Measurements from ENCODE around the gene BATF3.

- TF ChIP-seq CTCF (IDR thresholded peaks at IDR 0.05), result no peak
- TF ChIP-seq POLR2A (IDR thresholded peaks at IDR 0.05), result no peak
Measured at GRCh38 chr1:212651521-212651920, 48.1 kb downstream of the BATF3 start.
